NCI-H2227 treated with DMSO at 0.1 percent for 48 hours (cell line): Measurements from ENCODE around the gene SMC1A.
"Not testable (repeated sequence)": the region's sequence is repeated elsewhere in the genome, so short reads cannot be mapped to it uniquely, and the experiment has no call there.

Experiments
- DNase-seq: peaks from one replicate; lab custom pipeline; 2025; lab: John Stamatoyannopoulos, UW

SMC1A gene

DNA sequence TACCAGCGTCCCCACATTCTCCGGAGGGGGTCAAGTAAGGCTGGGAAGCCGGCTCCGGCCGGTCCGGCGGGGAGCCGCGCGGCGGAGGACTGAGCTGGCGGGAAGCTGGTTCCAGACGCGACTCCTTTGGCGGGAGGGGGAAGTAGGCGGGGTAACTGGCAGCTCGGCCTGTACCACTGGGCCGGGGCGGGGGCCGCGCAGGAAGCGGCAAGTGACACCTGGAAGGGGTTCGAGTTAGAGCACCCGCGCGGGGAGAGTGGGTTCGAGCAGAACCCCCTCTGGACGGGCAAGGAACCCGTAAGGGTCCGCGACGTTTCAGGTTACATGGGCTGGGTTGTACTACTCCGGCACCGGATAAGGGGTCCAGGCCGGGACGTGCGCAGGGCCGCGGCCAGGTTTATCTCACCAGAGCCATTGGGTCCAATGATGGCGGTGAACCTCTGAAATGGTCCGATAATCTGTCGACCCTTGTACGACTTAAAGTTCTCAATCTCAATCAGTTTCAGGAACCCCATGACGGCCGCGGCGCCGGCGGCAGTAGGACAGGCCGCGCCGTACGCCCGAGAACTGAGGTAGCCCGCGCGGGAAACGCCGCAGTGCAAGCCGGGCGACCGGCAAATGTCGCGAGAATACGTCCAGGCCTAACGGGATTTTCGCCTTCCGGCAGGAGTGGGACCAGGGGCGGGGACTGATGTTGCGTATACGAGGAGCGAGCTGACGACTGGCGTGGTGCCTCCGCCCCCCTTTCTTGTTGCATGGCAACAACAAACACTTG is at the start of gene SMC1A:
SMC1A (minus strand) TSS at position 569 of the 775 bp plus-strand sequence; CDS start at position 515, 54 bp downstream.
- DNase-seq: peak; percentile 99

- no peak for DNase-seq
Observed at GRCh38 chrX:53471346-53471745, 48.9 kb upstream of the SMC1A start.

GRCh38 chrX:53468659-53469058 is 46.2 kb upstream of the SMC1A start:
- DNase-seq: not testable (repeated sequence)

GRCh38 chrX:53458082-53458481 is 35.6 kb upstream of the SMC1A start:
- no peak for DNase-seq

GRCh38 chrX:53456254-53456653 is 33.8 kb upstream of the SMC1A start:
- no peak for DNase-seq

DNA sequence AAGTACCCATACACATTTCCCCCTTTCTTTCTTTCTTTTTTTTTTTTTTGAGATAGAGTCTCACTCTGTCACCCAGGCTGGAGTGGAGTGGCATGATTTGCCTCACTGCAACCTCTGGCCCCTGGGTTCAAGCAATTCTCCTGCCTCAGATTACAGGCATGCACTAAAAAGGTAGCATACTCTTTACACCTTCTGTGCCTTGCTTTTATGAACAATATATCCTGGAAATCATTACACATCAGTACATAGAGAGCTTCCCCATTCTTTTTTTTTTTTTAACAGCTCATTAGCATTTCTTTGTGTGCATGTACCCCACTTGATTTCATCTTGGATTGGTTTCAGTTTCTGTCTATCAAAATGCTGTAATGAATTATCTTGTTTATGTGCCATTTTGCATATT is 30.4 kb upstream of the SMC1A start:
- DNase-seq: no peak

DNA sequence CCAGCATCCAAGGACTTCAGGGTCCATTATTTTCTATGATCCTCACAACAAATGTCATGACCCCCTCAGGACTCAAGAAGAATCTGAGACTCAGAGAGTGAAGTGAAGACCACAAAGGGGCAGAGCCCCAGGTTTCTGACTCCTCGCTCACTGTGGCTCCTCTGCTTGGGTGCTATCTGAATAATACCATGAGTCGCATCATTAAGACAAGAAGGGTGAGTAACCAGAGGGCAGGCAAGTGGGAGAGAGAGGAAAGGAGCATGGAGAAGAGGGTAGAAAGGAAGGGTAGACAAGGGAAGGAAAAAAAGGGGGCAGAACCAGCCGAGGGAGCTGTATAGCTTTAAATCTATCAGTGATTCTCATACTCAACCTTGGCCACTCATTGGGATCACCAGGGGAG is 27.2 kb upstream of the SMC1A start:
- DNase-seq: no peak

- no peak for DNase-seq
Observed at GRCh38 chrX:53447441-53447840, 25.0 kb upstream of the SMC1A start.

DNA sequence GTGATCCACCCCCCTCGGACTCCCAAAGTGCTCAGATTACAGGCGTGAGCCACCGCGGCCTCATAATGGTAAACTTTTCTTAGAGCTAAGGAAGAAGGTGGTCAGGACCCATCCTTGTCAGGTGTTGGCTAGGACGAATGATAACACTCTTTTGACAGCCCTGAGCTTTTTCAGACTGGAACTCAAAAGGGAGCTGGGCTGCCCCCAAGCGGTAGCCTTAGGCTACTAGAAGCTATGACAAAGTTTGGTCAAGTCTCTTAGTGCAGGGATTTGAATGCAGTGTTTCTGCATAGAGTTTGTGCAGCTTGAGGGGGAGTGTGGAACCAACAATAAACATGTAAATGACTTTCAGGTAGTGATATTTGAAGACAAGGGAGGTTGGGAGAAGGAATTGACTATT is 23.5 kb upstream of the SMC1A start:
- no peak for DNase-seq

DNA sequence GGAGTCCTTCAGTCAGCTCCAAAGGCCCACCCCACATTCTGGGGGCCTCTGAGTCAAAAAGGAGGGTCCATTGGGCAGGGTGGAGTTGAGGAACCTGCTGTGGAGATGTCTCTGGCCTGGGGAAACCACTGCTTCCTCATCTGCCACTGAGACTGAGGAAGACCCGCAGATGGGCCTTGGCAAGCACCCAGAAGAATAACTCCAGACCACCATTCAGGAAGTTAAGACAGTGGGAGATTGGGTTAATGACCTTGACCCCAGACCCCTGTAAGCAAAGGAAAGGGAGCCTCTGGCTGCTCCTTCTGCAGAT is 19.8 kb upstream of the SMC1A start:
- no peak for DNase-seq

- DNase-seq: peak; percentile 80
Observed at GRCh38 chrX:53441531-53442321, 19.3 kb upstream of the SMC1A start.

GRCh38 chrX:53440621-53441517 is 18.4 kb upstream of the SMC1A start:
- DNase-seq: no peak

- DNase-seq: no peak
Observed at GRCh38 chrX:53440101-53440500, 17.6 kb upstream of the SMC1A start.

- no peak for DNase-seq
Observed at GRCh38 chrX:53438832-53439230, 16.4 kb upstream of the SMC1A start.

- DNase-seq: peak; percentile 92
Observed at GRCh38 chrX:53438174-53438831, 15.8 kb upstream of the SMC1A start.

DNA sequence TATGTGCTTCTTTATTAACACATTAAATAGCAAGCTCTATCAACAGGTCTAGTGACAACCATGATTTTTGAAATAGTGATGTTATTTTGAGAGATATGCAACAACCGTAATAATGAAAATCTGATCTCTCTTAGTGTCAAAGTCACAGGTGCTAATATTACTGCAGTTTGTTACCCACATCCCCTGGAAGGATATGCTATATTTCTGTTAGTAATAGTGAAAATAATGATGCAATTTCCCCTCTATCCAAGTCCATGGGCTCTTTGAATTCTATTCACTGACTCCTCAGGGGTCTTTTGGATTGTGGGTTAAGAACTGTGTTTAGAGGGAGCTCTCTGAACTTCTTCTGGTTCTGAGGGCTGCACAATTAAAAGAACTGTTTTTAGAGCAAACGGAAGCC is 14.8 kb upstream of the SMC1A start:
- DNase-seq: no peak

DNA sequence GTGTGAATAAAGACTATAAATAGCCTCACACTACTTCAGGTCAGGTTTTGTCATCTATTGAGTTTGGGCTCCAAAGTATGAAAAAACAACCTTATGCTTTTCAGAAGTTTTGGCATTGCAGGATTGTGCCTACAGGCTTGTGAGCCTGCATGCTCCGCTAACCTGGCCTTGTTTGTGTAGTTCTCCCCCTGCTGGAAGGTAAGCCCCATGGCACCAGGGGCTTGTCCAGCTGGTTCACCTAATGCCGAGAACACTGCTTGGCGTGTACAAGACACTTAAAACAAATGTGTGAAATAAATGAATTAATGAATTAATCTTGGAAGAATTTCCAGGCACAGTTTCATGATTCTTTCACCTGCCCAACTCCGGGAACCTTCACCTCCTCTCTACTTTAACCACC is 13.5 kb upstream of the SMC1A start:
- DNase-seq: peak; percentile 41

GRCh38 chrX:53433651-53434639 is 11.5 kb upstream of the SMC1A start, which contains the start of gene HSD17B10:
Gene HSD17B10 (minus strand): TSS chrX:53434370. CDS start chrX:53434345, 25 bp downstream.
- peak; percentile 93 for DNase-seq

DNA sequence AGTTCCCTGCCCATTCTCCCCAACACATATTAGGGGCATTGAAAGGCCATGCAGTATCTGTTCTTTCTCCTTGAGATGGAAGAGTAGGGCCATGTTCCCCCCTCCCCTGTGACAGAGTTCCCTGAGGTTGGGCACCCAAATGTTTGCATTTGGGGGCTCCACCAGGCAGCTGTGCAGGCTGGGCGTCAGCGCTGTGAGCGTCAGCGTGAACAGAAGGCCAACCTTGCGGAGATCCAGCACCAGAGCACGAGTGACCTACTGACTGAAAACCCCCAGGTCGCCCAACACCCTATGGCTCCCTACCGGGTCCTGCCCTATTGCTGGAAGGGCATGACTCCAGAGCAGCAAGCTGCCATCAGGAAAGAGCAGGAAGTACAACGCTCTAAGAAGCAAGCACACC is 7.8 kb upstream of the SMC1A start:
- DNase-seq: no peak

- DNase-seq: no peak
Observed at GRCh38 chrX:53429755-53430154, 7.3 kb upstream of the SMC1A start.
